ENCODE measurements around the gene DRAXIN.

Gene DRAXIN

DNA sequence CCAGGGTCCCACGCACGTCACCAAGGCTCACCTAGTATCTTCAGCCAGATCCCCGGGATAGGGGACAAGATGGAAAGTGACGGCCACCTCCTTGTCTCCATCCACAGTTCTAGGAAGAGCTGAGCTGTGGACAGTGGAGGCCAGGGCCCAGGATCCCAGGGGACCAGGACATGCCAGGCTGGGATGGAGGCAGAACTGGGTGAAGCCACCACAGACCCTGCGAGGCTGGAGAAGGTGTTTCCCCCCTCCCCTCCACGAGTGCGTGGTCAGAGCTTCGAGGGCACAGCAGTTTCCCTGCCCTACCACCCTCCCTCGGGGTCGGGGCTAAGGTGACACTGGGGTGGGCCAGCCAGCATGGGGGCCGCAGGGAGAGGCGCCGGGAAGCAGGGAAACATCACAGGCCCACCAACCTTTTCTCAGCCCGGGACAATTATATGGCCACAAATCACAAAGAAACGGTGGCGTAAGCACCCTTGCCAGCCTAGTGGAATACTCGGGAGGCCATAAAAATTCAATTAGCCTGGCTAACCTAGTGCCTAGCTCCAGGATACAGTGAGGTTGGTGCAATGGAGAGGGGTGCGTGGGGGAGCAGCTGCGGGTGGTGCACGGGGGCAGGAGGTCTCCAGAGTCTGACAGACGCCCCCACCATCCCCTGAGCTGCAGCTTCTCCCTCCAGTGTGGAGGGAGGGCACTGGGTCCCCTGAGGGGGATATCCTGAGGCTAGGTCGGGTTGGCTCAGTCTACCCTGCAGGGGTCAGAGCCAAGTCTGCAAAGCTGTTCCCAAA, 13.4 kb downstream of the DRAXIN start:
- H3K27ac ChIP-seq, result no peak overlapping the region
- TF ChIP-seq, protein P1, sequence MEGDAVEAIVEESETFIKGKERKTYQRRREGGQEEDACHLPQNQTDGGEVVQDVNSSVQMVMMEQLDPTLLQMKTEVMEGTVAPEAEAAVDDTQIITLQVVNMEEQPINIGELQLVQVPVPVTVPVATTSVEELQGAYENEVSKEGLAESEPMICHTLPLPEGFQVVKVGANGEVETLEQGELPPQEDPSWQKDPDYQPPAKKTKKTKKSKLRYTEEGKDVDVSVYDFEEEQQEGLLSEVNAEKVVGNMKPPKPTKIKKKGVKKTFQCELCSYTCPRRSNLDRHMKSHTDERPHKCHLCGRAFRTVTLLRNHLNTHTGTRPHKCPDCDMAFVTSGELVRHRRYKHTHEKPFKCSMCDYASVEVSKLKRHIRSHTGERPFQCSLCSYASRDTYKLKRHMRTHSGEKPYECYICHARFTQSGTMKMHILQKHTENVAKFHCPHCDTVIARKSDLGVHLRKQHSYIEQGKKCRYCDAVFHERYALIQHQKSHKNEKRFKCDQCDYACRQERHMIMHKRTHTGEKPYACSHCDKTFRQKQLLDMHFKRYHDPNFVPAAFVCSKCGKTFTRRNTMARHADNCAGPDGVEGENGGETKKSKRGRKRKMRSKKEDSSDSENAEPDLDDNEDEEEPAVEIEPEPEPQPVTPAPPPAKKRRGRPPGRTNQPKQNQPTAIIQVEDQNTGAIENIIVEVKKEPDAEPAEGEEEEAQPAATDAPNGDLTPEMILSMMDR (conservative IDR thresholded peaks at IDR 0.05), result no peak
- no peak for TF ChIP-seq ZFX (IDR thresholded peaks at IDR 0.05)

DNA sequence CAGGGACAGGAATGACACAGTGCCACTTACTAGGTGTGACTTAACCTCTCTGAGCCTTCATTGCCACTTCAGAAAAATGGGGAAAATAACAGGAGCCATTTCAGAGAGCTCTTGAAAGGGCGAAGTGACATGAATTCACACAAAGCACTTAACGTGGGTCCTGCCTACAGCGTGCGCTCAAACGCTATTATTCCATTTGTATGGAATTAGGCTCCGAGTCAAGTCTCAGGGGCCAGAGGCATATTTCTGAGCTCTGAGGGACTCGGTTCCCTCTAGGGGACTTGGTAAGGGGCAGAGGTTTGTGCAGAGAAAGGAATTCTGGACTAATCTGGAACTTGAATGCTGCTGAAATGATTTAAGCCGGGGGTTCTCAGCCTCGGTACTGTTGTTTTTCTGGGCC, 14.1 kb downstream of the DRAXIN start:
- TF ChIP-seq, protein P1 (conservative IDR thresholded peaks at IDR 0.05), result no peak
- no peak for TF ChIP-seq ZFX (IDR thresholded peaks at IDR 0.05)
- H3K27ac ChIP-seq, result no peak overlapping the region

DNA sequence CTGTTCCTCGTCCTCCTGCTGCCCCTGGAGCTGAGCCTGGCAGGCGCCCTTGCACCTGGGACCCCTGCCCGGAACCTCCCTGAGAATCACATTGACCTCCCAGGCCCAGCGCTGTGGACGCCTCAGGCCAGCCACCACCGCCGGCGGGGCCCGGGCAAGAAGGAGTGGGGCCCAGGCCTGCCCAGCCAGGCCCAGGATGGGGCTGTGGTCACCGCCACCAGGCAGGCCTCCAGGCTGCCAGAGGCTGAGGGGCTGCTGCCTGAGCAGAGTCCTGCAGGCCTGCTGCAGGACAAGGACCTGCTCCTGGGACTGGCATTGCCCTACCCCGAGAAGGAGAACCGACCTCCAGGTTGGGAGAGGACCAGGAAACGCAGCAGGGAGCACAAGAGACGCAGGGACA, 14.8 kb downstream of the DRAXIN start:
- no peak overlapping the region for H3K27ac ChIP-seq
- TF ChIP-seq ZFX (IDR thresholded peaks at IDR 0.05), result no peak
- TF ChIP-seq, protein P1 (conservative IDR thresholded peaks at IDR 0.05), result no peak

DNA sequence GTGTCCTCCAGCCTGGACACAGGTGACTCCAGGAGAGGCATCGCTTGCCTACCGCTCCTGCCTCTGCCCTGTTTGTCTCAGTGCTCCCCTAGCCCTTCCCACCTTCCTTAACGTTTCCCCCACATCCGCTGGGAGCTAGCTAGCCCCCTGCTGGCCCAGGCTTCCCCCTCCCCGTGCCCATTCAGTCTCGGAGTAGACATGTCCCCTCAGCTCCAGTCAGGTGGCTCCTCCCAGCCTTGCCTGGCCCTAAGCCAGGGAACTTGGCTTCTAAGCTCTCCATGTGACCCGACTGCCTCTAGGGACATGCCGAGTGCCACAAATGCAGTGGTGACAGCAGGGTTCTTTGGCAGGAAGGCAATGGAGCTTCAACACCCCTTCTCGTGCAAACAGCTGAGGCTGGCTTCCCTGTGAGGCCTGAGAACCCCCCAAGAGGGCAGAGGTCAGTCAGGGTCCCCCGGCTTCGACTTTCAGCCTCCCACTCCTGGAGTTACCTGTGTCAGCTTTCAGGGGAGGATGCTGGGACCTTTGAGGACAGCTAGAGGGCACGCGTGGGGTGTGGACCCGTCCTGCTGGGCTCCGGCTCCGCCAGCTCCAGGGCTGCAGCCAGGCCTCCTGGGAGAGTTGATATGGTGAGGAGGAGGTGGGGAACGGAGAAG, 16.2 kb downstream of the DRAXIN start:
- H3K27ac ChIP-seq, result no peak overlapping the region
- TF ChIP-seq, protein P1 (conservative IDR thresholded peaks at IDR 0.05), result no peak
- TF ChIP-seq ZFX (IDR thresholded peaks at IDR 0.05), result no peak

DNA sequence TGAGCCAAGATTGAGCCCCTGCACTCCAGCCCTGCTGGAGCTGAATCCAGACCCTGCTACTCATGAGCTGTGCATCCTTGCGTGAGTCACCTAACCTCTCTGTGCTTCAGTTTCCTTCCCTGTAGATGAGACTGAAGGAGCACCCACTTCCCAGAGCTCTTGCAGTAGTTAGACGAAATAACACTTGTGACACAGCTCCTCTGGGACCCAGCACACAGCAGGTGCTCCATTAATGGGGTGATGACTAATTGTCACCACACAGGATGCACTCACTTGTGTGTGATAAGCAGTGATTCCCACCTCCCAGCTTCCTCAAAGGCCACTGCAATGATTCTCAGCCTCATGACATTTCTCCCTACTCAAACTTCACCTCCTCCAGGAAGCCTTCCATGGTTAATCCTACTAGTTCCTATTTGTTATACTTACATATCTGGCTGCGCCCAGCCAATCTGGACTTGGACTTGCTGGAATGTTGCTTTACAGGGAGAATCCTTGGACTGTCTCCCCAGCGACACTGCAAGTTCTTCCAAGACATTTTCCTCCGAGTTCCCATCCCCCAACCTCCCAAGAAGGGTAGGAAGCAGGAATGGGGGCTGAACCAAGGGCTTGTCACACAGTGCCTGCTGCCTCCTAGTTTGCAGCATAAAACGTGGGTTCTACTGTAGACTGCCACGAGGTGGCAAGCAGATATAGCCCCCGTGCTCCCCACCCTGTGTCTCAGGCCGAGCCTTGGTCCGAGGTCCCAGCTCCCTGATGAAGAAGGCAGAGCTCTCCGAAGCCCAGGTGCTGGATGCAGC, 17.2 kb downstream of the DRAXIN start:
- H3K27ac ChIP-seq, result no peak overlapping the region
- TF ChIP-seq ZFX (IDR thresholded peaks at IDR 0.05), result no peak
- TF ChIP-seq, protein P1 (conservative IDR thresholded peaks at IDR 0.05), result no peak

DNA sequence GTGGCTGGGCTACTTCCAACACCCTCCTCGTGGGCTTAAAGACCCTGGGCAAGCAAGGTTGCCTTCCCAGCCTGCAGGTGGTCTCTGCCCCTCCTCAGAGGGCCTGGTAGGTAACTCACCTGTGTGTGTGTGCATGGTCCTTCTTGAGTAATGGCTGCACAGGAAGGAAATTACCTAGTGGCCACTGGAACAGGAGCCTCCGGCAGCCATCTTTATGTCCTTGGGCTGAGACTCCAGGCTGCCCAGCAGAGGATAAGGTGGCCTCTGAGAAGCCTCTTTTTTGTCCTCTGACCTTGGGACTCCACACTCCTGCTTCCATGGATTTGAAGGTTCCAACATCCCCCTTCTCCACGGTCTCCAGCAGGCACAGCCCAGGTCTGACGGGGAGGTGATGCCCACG, 20.0 kb downstream of the DRAXIN start:
- H3K27ac ChIP-seq, result no peak overlapping the region
- TF ChIP-seq ZFX (IDR thresholded peaks at IDR 0.05), result no peak
- TF ChIP-seq, protein P1 (conservative IDR thresholded peaks at IDR 0.05), result no peak

DNA sequence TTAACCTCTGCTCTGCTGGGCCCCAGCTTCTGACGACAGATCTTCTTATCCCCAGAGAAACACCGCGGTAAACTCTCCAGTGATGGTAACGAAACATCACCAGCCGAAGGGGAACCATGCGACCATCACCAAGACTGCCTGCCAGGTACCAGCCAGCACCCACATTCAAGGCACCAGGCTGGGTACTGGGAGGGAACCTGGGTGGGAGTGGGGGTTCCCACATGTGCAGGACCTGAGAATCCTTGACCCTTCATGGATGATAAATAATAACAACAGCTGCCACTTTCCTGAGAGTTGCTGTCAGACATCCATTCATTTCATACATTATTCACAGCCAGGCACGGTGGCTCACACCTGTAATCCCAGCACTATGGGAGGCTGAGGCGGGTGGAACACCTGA, 20.8 kb downstream of the DRAXIN start:
- H3K27ac ChIP-seq, result no peak overlapping the region
- TF ChIP-seq, protein P1 (conservative IDR thresholded peaks at IDR 0.05), result no peak
- TF ChIP-seq ZFX (IDR thresholded peaks at IDR 0.05), result no peak

All from C4-2B (cell line).